Left ventricle myocardium inferior (tissue), 1 donor: ENCODE data around the gene CDC45. TPM values are rescaled to one million over a fixed set of nuclear protein-coding genes. Genes with fewer than 3 reads are reported as not detected.

ENCODE experiments used
- DNase-seq: peaks from one replicate; pipeline ENCODE4 v3.0.0-alpha.2; 2020
- H3K27ac ChIP-seq: fragments of 200-600 bp; replicated peaks from 2 replicates; pipeline ENCODE4 v1.8.0; 2021
- H3K27me3 ChIP-seq: fragments of 200-600 bp; 2 replicates; pipeline ENCODE4 v1.8.0; 2021; ENCODE audit warnings: low read depth
- H3K36me3 ChIP-seq: fragments of 200-600 bp; 2 replicates; pipeline ENCODE4 v1.8.0; 2021
- H3K4me1 ChIP-seq: fragments of 200-600 bp; 2 replicates; pipeline ENCODE4 v1.8.0; 2021
- H3K4me3 ChIP-seq: fragments of 200-600 bp; 2 replicates; pipeline ENCODE4 v1.8.0; 2021; ENCODE audit warnings: mild to moderate bottlenecking, moderate library complexity
- H3K9me3 ChIP-seq: fragments of 200-600 bp; replicated peaks from 2 replicates; pipeline ENCODE4 v1.8.0; 2021
- intact Hi-C: fragments of 100-400 bp; cut with micrococcal nuclease; formaldehyde crosslinking; loops from one replicate; pipeline ENCODE4 v1.11.0; 2022
- total RNA-seq: library from RNA; stranded (reverse); fragmentation: NEBNext Ultra II Directional; extraction: Animal tissue kit (Norgen Biotek cat#: 25700); gene quantifications from one replicate; pipeline ENCODE4 v1.2.1, GENCODE V29; 2021
- TF ChIP-seq, protein P1 (sequence below): fragments of 200-600 bp; IDR thresholded peaks from 2 replicates; pipeline ENCODE4 v1.8.0; 2021; ENCODE audit warnings: antibody characterized with exemption, mild to moderate bottlenecking, borderline replicate concordance
- donor health status: DM: no; HTN: yes; CAD: no; lungs with severe emphysema.

CDC45 gene
- total RNA-seq, 1 donor from 2014 or later: 0.77 TPM

DNA sequence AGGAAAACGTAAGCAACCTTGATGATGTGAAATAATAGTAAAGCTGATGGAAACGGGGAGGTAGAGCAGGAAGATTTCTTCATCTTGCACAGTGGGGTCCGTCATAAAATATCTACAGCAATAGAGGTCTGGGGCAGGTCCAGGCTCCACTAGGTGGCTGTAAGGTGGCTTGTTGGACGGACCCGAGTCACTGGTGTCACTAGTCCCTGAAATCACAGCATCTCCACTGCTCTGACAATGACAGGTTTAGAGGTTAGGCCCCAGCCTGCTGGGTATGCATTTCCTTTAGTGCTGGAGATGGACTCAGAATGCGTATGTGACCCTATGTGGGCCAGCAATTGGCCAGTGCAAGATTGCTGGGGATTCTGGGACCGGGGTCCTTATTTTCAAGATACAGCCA lies 69.7 kb downstream of the CDC45 start:
- intact Hi-C loops: no loop called here
- Histone ChIP-seq H3K9me3 (peaks cover 11% of the 10 kb centered on the region), H3K4me3 (no peak overlapping the region), H3K27ac (no peak overlapping the region), H3K4me1 (no peaks in the 10 kb centered on the region), H3K36me3 (no peaks in the 10 kb centered on the region), H3K27me3 (no peaks in the 10 kb centered on the region)
- TF ChIP-seq, protein P1, sequence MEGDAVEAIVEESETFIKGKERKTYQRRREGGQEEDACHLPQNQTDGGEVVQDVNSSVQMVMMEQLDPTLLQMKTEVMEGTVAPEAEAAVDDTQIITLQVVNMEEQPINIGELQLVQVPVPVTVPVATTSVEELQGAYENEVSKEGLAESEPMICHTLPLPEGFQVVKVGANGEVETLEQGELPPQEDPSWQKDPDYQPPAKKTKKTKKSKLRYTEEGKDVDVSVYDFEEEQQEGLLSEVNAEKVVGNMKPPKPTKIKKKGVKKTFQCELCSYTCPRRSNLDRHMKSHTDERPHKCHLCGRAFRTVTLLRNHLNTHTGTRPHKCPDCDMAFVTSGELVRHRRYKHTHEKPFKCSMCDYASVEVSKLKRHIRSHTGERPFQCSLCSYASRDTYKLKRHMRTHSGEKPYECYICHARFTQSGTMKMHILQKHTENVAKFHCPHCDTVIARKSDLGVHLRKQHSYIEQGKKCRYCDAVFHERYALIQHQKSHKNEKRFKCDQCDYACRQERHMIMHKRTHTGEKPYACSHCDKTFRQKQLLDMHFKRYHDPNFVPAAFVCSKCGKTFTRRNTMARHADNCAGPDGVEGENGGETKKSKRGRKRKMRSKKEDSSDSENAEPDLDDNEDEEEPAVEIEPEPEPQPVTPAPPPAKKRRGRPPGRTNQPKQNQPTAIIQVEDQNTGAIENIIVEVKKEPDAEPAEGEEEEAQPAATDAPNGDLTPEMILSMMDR: no peak
- DNase-seq: no peak

- H3K27ac ChIP-seq: no peak overlapping the region
- H3K9me3 ChIP-seq: peaks cover 11% of the 10 kb centered on the region
- TF ChIP-seq, protein P1: no peak
- intact Hi-C loops: no loop called here
- H3K4me1 ChIP-seq: no peaks in the 10 kb centered on the region
- H3K27me3 ChIP-seq: no peaks in the 10 kb centered on the region
- no peak for DNase-seq
- no peak overlapping the region for H3K4me3 ChIP-seq
- H3K36me3 ChIP-seq: no peaks in the 10 kb centered on the region
These were observed 70.7 kb downstream of the CDC45 start for GRCh38 chr22:19550382-19550781.

GRCh38 chr22:19553201-19553600 lies 73.5 kb downstream of the CDC45 start:
- H3K4me3 ChIP-seq: no peak overlapping the region
- no peak overlapping the region for H3K27ac ChIP-seq
- TF ChIP-seq, protein P1: no peak
- H3K9me3 ChIP-seq: peaks cover 11% of the 10 kb centered on the region
- H3K4me1 ChIP-seq: no peaks in the 10 kb centered on the region
- intact Hi-C loops: no loop called here
- DNase-seq: no peak
- H3K36me3 ChIP-seq: no peaks in the 10 kb centered on the region
- H3K27me3 ChIP-seq: peaks cover 4% of the 10 kb centered on the region

DNA sequence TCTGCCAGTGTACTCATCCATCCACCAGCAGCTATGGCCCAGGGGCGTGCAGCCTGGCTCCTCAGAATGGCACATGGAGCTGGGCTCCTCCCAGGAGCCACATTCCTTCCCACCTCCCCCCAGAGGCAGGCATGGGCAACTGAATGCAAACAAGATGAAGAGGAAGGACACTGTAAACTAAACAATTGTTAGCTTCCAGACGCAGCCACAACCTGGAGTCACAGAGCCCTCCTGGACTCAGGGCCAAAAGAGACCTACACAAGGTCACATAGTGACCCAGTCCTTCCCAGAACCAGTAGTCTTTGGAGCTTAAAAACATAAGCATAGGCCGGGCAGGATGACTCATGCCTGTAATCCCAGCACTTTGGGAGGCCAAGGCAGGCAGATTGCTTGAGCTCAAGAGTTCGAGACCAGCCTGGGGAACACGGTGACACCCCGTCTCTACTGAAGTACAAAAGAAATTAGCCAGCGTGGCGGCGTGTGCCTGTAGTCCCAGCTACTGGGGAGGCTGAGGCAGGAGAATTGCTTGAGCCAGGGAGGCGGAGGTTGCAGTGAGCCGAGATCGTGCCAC lies 75.2 kb downstream of the CDC45 start:
- H3K9me3 ChIP-seq: peaks cover 11% of the 10 kb centered on the region
- TF ChIP-seq, protein P1: no peak
- peaks cover 4% of the 10 kb centered on the region for H3K27me3 ChIP-seq
- no peaks in the 10 kb centered on the region for H3K4me1 ChIP-seq
- H3K27ac ChIP-seq: no peak overlapping the region
- H3K4me3 ChIP-seq: no peak overlapping the region
- no peak for DNase-seq
- no peaks in the 10 kb centered on the region for H3K36me3 ChIP-seq
- intact Hi-C loops: no loop called here

DNA sequence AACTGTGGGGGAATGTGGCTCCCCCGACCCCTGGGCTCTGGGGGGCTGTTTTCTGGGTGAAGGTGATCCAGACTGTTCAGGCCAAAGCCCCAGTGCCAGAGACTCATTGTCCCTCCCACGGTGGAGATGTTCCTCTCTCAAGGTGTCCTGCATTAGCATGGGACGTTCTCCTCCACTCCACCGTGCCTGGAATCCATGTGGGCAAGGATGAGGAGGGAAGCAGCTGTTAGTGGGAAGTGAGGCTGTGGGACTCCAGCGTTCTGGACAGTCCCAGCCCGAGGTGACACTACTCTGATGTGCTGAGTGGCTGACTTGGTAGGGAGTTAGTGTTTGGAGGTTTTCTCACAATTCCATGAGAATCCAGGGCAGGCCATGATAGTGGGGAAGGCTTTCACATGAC lies 75.9 kb downstream of the CDC45 start:
- H3K9me3 ChIP-seq: peaks cover 11% of the 10 kb centered on the region
- no peak for DNase-seq
- H3K36me3 ChIP-seq: no peaks in the 10 kb centered on the region
- H3K4me1 ChIP-seq: no peaks in the 10 kb centered on the region
- H3K27me3 ChIP-seq: peaks cover 4% of the 10 kb centered on the region
- TF ChIP-seq, protein P1: no peak
- H3K27ac ChIP-seq: no peak overlapping the region
- intact Hi-C loops: no loop called here
- H3K4me3 ChIP-seq: no peak overlapping the region
